HG03469 (cell line): ENCODE measurements around the gene PHF21B.

ENCODE experiments used
- ATAC-seq: cut with Tn5 transposase; IDR thresholded peaks from one replicate; pipeline ENCODE4 v1.9.1; 2021; ENCODE audit warnings: mild to moderate bottlenecking, moderate library complexity, moderate number of reproducible peaks; ENCODE audit not compliant: unreplicated experiment

PHF21B gene

DNA sequence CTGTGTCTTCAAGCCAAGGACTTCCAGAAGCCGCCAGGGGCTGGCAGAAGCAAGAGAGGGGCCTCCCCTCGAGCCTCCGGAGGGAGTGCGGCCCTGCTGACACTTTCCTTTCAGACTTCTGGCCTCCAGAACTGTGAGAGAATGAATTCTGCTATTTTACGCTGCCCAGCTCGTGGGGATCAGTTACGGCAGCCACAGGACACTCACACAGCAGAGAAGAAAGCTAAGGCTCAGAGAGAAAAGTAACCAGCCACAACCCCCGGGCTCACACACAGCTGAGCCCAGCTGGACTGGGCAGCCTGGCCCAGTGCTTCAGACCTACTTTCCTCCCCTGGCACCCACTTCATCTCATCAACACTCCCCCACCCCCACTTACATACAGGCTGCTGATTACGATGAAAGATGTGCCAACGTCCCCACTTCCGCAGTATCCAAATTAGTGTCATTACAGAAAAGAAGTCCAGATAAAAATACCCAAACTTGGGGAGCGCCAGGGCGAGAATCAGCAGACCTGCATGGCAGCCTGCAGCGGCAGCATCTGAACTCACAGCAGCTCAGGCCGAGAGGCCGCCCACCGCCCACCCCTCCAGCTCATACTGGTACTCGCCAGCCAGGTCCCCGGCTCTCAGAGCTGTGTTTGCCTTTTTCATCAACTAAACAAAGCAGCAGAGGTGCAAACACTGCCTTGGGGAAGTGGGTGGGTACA is 15.3 kb downstream of the PHF21B start:
- no peak for ATAC-seq

DNA sequence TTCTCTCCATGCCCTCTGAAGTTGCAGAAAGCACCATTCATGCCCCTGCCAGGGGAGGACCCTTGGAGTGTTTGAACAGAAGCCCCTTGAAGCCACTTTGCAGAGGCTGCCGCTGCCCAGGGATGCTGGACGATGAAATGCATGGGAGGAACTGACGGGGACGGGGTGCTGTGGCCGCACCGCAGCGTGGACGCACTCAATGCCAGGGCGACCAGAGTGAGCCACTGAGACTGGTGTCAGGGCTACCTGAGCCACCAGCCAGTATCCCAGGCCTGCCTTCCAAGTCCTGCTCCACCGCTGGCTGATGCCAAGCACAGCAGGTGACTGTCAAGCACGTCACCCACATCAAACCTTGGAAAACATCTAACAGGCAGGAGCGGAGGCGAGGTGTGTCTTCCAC is 17.6 kb downstream of the PHF21B start:
- ATAC-seq = no peak

DNA sequence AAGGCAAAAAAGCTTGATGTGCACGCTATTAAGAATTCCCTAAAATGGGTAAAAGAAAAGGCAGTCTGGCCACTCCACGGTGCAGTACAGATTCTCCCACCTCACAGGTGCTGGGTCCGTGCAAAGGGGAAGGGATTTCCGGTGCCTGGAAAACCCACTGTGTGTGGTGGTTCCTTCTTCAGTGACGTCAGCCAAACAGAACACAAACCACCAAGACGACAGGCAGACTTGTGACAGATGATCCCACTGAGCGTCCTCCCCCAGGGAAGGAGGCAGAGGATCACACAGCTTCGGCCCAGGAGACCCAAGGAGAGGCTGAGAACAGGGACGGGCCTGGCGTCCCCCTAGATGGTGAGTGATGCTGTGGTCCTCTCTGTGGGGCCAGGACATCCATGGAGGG is 18.6 kb downstream of the PHF21B start:
- no peak for ATAC-seq

DNA sequence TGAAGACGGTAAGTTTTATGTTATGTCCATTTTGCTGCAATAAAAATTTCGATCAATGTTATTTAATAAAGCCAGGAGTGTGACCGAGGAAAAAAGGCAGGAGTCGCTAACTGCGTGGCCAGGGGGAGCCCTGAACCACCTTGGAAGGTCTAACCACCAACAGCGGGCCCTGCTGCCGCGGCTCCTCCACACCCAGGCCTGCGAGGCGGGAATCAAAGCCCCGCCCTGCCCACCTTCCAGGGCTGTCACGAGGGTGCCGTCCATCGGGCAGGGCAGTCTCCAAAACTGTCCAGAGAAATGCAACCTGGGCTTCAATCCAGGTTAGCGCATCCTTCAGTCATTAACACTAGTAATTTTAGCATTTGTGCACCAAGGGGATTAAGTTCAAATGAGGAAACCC is 19.0 kb downstream of the PHF21B start:
- ATAC-seq = no peak

DNA sequence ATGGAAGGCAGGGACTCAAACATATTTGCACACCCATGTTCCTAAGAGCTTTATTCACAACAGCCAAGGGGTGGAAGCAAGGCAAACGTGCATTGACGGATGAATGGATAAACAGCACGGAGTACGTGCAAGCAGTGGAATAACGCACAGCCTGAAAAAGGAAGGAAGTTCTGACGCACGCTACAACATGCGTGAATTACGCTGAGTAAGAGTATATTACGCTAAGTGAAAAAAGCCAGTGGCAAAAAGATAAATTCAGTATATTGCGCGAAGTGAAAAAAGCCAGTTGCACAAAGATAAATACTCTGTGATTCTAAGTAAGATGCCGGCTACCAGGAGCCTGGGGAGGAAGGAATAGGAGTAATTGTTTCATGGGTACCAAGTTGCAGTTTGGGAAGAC is 19.5 kb downstream of the PHF21B start:
- ATAC-seq = no peak

DNA sequence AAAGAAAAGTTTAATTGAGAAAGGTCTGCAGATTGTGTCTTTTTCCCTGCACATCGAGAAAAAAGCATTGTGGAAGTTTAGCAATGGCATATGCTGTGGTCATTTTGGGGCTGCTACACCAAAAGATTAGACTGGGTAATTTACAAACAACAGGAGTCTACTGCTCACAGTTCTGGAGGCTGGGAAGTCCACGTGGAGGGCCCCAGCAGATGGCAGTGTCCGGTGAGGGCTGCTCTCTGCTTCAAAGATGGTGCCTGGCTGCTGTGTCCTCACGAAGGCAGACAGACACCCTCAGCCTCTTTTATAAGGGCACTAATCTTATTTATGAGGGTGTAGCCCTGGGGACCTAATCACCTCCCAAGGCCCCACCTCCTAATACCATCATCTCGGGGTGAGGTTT is 21.1 kb downstream of the PHF21B start:
- ATAC-seq = no peak

DNA sequence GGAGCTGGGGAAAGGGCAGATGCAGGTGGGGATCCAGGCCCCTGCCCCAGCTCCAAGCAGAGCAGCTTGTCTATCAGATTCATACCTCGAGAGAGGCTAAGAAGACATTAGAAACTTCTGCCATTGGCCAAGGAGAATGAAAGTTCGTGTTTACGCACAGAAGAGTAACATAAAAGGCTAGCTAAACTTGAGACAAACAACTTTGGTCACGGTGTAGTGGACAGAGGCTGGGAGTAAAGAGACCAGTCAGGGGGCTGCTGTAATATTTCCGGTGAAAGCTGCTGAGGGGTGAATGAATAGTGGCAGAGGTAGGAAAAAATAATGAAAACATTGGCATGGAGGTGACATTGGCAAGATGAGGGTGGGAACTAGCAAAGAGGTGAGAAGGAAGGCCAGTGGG is 22.9 kb downstream of the PHF21B start:
- ATAC-seq = no peak

DNA sequence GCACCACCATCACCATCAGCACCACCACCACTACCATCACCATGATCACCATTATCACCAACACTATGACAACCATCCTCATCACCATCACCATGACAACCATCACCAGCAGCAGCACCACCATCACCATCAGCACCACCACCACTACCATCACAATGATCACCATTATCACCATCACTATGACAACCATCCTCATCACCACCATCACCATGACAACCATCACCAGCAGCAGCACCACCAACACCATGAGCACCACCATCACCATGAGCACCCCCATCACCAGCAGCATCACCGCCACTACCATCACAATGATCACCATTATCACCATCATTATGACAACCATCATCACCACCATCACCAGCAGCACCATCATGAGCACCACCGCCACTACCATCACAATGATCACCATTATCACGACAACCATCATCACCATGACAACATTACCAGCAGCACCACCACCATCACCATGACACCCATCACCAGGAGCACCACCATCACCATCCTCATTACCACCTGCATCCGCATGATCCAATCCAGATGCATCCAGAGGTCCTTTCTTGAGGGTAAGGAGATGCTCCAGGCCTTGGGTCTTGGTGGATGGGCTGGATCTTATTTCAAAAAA is 23.8 kb downstream of the PHF21B start:
- ATAC-seq = no peak

DNA sequence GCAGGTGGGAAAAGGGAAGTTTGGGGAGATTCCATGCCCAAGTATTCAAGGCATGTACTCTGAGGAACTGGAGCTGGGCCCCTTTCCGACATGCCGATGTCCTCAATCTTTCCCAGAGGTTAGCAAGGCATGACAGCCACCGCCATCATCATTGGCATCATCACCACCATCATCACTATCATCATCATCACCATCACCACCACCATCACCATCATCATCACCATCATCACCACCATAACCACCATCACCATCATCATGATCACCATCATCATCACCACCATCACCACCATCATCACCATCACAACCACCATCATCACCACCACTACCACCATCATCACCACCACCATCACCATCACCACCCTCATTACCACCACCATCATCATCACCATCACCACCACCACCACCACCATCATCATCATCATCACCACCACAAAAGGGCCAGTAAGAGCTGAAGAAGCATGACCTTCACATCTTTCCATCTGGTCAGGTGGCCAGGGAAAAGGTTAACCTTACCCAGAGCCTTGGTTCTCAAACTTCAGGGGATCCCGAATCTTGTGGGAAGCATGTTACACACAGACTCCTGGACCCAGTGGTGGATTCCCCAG is 25.8 kb downstream of the PHF21B start:
- no peak for ATAC-seq

DNA sequence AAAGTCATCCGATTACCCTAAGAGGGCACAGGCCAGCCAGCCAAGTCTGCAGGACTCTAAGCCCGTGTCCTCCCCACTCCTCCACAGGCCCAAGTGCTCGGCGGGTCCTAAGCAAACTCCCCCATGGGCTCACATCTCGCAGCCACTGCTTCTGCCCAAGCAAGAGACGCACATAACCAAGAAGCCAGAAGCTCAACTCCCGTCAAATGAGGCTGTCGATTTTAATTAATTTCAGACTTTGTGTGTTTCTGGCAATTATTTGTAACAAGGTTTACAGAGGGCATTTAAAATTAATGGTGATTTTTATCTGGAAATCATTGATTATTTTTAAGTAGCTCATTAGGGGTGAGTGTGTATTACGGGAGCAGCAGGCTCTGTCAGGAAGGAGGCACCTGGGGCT is 27.4 kb downstream of the PHF21B start:
- ATAC-seq = no peak

DNA sequence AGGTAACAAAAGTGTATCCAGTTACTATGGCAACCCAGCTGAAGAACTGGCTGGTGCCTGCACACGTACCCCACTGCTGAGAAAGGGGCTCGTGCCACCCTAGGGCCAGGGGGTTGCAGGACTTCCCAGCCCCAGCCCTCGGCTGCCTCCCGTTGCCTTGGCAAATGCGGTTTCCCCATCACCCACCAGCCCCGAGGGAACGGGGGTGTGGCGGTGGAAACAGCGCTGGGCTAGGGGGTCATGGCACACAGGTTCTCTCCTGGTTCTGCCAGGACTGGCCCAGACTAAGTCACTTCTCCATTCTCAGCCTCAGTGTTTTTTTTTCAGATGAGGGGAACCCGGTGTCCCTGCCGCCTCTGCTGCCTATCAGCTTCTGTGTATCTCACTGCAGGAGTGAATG is 27.9 kb downstream of the PHF21B start:
- no peak for ATAC-seq

DNA sequence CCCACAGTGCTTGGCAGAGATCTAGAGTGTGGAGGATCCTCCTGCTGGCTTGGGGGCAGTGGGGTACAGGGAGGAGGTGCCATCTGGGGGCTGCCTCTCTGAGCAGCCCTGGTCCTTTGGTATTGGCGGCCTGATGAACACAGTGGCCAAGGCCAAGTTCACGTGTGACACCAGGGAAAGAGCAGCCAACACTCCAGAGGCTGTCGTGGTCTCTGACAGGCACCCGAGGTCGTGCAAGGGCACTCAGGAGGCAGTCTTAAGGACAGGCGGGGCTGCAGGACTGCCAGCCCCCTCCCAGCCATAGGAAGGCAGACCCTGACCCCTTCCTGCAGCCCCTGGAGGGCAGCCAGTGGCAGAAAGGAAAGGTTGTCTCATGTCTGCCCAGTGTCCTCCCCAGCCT is 30.7 kb downstream of the PHF21B start:
- ATAC-seq = no peak

DNA sequence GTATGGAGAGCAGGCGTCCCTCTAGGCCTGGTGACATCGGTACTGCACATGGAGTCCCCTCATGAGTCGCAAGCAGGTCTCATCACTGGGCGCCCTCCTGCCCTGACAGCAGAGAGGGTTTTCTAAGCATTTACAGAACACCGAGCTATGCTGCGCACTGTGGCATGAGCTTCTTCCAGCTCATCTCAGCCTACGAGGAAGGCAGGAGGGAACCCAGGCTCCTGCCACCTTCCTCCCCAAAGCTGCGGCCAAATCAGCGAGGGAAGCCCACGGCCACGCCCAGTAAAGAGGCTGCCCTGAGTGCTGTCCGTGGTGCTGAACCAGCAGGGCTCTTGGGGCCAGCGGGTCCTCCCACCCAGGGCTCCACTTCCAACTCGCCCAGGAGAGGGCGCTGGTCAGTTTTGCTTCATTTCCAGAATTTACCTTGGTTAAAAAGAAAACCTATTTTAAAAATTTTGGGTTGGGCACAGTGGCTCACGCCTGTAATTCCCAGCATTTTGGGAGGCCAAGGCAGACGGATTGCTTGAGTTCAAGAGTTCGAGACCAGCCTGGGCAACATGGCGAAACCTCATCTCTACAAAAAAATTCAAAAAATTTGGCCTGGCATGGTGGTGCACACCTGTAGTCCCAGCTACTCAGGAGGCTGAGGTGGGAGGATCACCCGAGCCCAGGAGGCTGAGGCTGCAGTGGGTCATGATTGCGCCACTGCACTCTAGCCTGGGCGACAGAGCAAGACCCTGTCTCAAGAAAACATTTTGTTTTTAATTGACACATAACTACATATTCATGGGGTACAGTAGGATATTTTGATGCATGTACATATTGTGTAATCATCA is 34.2 kb downstream of the PHF21B start:
- no peak for ATAC-seq

DNA sequence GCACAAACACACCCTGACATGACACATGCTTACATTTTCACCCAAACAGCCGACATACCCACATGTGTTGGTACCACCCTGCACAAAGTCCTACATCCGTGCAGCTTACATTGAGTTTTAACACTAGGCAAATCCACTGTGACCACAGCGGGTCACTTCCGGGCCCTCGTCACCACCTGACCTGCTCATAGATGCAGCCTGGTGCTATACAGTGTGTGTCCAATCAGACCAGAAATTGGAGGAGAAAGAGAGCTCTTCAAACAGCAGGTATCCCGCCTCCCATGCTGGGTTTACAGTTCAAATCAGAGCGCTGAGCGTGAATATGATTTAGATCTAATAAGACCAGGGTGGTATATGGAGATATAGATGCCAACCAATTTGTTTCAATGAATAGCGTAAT is 35.4 kb downstream of the PHF21B start:
- ATAC-seq = no peak

DNA sequence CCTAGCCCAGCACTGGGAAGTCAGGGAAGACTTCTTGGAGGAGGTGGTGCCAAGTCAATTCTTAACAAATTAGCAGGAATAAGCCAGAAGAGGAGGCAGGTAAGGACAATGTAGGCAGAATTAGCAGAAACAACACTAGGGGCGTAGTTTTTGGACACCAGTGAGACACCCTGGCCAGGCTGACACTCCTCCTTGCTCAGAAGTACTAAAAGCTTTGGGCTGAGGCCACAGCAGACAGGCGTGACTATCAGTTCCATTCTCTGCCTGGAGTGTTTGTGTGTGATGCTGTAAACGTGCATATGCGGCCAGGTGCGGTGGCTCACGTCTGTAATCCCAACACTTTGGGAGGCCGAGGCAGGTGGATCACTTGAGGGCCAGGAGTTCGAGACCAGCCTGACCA is 36.0 kb downstream of the PHF21B start:
- no peak for ATAC-seq

DNA sequence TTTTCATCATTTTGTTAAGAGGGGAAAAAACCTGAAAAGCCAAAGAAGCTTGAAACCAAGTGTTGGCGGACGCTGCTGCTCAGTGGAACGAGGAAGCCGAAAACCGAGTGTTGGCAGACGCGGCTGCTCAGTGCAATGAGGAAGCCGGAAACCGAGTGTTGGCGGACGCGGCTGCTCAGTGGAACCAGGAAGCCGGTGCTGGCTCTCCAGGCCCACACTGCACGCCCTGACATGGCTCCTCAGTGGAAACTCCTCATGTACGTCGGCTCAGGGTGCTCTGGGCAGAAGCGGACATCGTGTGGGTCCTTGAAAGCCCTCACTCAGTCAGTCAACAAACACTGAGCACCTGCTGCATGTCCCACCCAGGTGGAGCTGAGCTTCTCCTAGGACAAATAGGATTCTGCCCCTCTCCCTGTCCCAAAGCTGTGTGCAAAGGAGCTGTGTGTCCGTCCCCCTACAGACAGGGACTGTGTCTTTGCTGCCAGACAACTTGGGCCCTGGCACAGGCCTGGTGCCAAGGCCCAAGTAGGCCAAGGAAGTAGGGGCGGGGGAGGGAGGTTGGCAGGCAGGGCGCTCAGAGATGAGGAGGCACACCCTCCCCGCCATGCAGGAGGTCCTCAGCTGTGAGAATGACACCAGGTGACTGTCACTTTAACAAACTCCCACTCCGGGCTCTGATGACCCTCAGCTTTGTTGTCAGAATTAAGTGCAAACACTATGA is 37.3 kb downstream of the PHF21B start:
- ATAC-seq = no peak

DNA sequence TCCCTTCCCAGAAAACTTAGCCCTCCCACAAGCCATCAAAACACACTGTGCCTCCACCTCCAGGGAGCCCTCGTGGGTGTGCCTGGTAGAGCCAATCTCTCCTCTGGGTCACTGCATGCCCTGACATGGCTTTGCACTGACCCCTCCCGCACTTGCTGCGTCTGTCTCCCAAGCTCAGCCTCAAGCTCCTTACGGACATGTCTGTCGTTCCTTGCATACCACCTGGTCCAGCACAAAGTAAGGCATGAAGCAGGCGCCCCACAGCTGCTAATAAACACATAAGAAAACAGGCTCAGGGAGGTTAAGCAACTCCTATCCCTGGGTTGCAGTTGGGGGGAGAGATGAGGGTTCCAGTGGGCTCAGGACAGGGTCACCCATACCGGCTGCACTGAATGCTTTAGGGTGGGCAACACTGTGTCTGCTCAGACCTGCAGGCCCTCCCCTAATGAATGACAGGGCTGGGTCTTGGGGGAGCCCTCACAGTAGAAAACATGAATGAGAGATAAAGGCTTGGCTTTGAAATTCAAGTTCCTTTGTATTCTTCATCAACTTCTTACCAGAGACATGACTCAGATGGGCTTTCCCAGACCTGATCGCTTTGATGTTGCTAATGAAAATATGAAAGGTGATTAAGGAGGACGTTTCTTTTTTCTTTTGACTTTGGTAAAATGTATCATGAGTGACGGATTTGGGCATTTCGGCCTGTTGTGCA is 38.0 kb downstream of the PHF21B start:
- ATAC-seq = no peak

DNA sequence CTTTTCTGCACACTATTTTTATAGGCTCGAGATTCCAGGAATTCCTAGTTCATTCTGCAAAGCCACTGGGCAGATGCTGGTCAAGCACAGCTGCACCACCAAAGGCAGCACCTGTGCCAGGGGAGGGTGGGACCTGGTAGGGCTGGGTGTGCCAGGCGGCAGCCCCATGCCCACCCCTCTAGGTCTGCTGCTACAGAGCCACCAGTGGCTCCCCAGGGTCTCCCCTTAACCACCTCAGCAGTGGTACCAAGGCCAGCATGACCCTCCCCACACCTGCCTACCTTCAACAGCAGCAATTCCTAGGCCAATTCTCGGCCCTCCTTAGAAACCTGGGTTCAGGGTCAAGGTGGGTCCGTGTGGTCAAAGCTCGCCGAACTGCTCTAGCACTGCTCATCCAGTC is 39.5 kb downstream of the PHF21B start:
- no peak for ATAC-seq

DNA sequence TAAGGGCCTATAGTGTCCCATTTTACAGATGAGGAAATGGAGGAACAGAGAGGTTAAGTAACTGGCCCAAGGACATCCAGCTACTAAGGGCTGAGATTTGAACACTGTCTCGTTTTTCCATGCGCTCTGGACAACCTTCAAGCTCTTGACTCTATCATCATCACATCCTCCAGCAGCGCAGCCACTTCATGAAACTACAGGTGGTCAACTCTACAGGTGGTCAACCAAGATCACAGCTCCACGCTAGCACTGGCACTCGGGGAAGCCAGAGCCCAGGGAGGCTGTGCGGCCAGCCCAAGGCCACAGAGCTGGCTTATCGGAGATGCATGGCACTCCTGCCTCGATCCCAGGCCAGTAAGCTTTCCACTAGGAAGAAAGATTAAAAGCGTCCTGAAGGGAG is 40.0 kb downstream of the PHF21B start:
- no peak for ATAC-seq

DNA sequence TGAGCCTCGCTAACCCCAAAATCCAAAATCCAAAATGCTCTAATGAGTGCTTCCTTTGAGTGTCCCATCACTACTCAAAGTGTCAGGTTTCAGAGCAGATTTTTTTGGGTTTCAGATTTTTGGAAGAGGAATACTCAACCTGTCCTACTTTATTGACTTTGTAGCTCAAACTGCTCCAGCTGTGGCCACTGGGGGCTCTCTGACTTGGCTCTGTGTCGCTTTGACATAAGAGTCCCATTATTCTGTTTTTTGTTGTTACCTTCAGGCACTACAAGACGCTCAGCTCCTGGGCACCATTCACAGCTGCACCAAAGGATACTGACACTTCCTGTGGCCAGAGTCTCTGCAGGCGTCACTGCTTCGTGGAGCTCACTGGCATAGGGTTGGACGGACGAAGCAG is 41.1 kb downstream of the PHF21B start:
- ATAC-seq = no peak
